ENCODE data around the gene TRIM16.
"Not testable (repeated sequence)": the region's sequence is repeated elsewhere in the genome, so short reads cannot be mapped to it uniquely, and the experiment has no call there.

TRIM16 gene

DNA sequence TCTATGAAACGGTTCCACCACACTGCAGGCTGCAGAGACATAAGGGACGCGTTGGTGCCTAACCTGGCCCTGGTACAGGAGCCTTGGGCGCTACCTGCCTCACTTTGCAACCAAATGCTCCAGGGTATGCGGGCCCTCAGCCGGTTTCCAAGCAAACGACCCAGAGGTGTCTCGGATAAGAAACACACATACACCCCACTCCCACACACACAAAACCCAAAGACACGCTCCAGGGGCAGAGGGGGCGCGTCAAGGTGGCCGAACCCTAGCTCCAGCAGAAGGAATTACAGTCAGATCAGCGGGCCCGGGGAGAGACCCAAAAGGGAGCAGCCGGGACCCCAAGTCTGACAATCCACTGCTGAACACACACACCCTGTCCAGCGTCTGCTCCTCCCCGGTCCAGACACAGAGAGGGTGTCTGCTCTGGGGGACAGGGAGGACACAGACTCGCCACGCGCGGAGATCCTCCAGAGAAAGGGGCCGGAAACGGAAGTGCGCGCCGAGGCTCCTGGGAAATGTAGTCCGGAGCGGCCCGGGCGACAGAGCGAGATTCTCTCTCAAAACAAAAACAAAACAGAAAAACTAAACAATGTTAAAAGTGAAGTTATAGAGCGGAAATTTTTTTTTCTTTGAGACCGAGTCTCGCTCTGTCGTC, at the start of gene TRIM16:
Gene TRIM16 (minus strand): TSS at position 488 of the 655 bp plus-strand sequence. CDS start 32,702 bp downstream, outside the sequence.
- H3K4me3 ChIP-seq (replicated peaks; ENCODE audit: low read depth, low read length) = peak within 1 kb of the TSS; percentile 64
- DNase-seq (ENCODE audit: low read depth) = peak; percentile 48

DNA sequence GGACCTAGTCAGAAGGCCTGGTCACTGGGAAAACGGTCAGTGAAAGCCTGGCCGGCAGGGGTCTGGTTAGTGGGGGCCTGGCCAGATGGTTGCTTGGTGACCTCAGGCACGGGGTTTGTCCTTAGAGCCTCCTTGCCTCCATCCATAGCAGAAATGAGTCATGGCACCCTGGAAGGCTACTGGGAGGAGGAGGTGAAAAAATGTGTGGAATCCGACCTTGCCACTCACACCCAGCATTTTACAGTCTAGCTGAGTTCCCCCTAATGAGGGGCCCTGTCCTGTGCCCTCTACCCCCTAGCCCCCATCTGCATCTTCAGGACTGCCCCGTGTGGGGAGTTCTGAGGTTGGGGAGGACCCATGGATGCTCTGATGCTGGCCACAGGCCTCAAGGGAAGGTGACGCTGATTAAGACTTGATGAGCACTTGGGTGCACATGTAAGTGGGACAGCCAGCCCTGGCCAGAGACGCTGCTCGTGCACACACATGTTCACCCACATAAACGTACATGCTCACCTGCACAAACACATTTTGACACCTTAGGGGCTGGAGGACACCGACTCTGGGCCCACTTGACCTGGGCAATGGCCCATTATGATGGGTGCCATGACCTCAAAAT, 49.2 kb upstream of the TRIM16 start:
- not testable (repeated sequence) for H3K4me3 ChIP-seq (replicated peaks; ENCODE audit: low read depth, low read length)

DNA sequence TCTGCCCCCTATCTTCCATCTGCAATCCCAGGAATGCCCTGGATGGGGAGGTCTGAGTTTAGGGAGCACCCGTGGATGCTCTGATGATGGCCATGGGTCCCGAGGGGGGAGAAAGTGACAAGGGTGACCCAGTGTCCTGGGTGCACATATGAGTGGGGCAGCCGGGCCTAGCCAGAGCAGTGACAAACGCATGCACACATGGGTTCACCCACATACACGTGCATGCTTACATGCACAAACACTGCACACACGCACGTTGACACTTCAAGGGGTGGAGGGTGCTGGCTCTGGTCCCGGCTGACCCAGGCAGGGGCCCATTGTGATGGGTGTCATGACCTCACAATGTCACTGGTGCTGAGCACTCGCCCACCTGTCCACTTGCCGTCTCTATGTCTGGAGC, 47.8 kb upstream of the TRIM16 start, which contains the start of gene TBC1D26:
Gene TBC1D26 (plus strand): TSS at position 384 of the 400 bp plus-strand sequence. CDS start 3,066 bp downstream, outside the sequence.
- not testable (repeated sequence) for DNase-seq (ENCODE audit: low read depth); H3K4me3 ChIP-seq (replicated peaks; ENCODE audit: low read depth, low read length)

More for the DNA sequence above, 49.2 kb upstream of the TRIM16 start:
- DNase-seq (ENCODE audit: low read depth) = not testable (repeated sequence)

DNA sequence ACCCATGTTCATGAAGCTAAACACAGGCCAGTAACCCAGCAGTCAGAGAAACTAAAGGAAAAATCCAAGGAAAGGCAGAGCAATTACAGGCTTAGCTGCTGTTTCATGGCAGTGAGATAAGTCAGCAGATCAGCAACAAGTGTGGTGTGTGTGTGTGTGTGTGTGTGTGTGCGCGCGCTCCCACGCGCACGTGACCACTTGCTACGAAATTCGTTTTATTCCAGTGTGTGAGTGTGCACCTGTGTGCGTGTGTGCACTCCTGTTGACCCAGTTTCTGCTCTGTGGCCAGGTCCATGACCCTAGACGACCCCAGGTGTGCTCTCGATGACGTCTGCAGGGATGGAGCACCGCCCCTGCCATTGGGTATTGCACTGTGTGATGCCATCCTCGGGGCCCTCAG, 46.4 kb upstream of the TRIM16 start:
- not testable (repeated sequence) for DNase-seq (ENCODE audit: low read depth); H3K4me3 ChIP-seq (replicated peaks; ENCODE audit: low read depth, low read length)

GRCh38 chr17:15716601-15717563, 32.8 kb upstream of the TRIM16 start:
- DNase-seq (ENCODE audit: low read depth); H3K4me3 ChIP-seq (replicated peaks; ENCODE audit: low read depth, low read length): not testable (repeated sequence)

DNA sequence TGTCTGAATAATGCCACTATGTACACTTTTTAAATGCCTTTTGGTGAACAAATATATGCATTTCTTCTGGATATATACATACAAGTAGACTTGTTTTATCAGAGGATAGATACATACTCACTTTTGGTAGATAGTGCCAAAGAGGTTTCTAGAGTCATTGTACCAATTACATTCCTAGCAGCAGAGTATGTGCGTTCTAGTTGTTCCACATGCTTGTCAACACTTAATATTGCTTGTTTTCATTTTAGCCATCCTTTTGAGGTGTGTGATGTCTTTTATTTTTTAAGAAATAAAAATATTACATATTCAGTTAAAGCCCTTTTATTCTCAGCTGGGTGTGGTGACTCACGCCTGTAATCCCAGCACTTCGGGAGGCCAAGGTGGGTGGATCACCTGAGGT, 24.8 kb upstream of the TRIM16 start:
- not testable (repeated sequence) for DNase-seq (ENCODE audit: low read depth); H3K4me3 ChIP-seq (replicated peaks; ENCODE audit: low read depth, low read length)

DNA sequence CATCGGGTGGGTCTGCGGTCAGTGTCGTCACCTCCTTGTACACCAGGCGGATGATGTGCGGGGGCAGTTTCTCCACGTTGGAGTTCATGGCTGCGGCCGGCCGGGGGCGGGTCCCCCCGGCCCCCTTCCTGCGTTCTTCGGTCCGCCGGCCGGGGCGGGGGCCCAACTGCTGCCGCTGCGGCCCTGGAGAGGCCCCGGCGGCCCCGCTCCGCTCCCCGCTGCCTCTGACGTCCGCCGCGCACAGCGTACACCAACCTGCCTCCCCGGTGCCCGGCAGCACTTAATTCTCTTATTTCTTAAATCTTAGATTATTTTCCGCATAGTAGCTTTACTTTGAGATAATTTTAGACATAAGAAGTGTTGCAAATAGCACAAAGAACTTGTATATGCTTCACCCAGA, 20.7 kb upstream of the TRIM16 start:
- DNase-seq (ENCODE audit: low read depth); H3K4me3 ChIP-seq (replicated peaks; ENCODE audit: low read depth, low read length): not testable (repeated sequence)

DNA sequence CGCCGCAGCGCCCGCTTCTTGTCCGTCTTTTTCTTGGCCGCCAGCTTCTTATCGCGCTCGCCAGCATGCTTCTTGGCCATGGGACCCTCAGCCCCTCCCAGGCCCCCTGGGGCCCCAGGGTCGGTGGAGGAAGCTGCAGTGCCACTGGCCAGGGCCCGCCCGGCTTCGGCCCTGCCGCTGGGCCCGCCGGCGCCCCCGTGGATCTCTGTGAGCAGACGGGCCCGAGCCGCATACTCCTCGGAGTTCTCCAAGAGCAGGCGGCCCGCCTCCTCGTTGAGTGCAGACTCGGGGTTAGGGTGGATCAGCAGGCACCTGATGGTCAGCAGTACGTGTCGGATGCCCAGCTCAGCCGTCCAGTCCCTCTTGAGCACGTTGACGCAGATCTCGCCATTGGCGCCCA, 20.1 kb upstream of the TRIM16 start:
- not testable (repeated sequence) for H3K4me3 ChIP-seq (replicated peaks; ENCODE audit: low read depth, low read length); DNase-seq (ENCODE audit: low read depth)

- DNase-seq (ENCODE audit: low read depth) = not testable (repeated sequence)
- peak overlapping the region; percentile 59 for H3K4me3 ChIP-seq (replicated peaks; ENCODE audit: low read depth, low read length)
Measured at GRCh38 chr17:15699937-15700336, 15.8 kb upstream of the TRIM16 start.

- peak within 1 kb of the TSS; percentile 59 for H3K4me3 ChIP-seq (replicated peaks; ENCODE audit: low read depth, low read length)
Measured at GRCh38 chr17:15699413-15699924, 15.4 kb upstream of the TRIM16 start, which contains the start of gene ZNF286A. ZNF286A (plus strand) TSS chr17:15699752; CDS start chr17:15700330, 578 bp downstream.

DNA sequence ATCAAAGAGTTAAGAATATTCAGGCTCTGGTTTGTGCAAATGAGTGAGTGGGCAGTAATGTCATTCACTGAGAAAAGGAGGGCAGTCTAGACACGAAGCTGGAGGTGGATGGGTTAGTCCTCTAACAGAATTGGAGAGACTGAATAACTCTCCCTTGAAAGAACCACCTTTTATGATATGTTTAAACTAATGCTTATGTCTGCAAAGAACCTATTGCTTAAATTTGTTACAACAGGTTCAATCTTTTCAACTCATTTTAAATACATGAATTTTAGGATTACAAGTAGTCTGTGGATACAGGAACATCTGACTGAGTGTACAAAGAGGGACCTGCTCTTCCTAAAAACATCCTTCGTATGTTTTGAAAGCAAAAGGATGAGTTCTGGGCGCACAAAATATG, 14.9 kb upstream of the TRIM16 start:
- peak; percentile 7 for DNase-seq (ENCODE audit: low read depth)
- peak overlapping the region; percentile 59 for H3K4me3 ChIP-seq (replicated peaks; ENCODE audit: low read depth, low read length)

More at GRCh38 chr17:15699413-15699924, 15.4 kb upstream of the TRIM16 start, which contains the start of gene ZNF286A:
- peak; percentile 100 for DNase-seq (ENCODE audit: low read depth)

DNA sequence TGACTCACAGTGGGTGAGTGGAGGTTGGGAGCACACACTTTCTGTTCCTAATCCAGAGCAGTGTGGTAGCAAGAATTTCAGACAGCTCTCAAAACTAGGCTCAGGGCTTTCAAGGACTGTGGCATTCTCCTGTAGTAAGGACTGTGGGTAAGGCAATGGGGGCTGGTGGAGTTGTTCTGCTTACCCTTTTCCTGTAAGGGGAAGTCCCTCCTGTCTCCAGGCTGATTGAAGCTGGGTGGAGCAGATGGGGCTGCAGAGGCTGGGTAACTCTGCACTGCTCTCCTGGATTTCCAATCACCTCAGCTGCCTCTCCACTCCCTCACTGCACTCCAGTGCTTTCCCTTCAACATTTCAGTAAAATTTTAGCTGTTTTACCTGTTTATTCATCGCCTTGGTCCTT, 3.4 kb upstream of the TRIM16 start:
- DNase-seq (ENCODE audit: low read depth) = not testable (repeated sequence)

GRCh38 chr17:15683135-15683534, 976 bp downstream of the TRIM16 start:
- not testable (repeated sequence) for DNase-seq (ENCODE audit: low read depth)
- peak overlapping the region; percentile 64 for H3K4me3 ChIP-seq (replicated peaks; ENCODE audit: low read depth, low read length)

More for the DNA sequence above, 3.4 kb upstream of the TRIM16 start:
- H3K4me3 ChIP-seq (replicated peaks; ENCODE audit: low read depth, low read length) = not testable (repeated sequence)

- not testable (repeated sequence) for H3K4me3 ChIP-seq (replicated peaks; ENCODE audit: low read depth, low read length); DNase-seq (ENCODE audit: low read depth)
Measured at GRCh38 chr17:15675991-15676390, 8.1 kb downstream of the TRIM16 start.

DNA sequence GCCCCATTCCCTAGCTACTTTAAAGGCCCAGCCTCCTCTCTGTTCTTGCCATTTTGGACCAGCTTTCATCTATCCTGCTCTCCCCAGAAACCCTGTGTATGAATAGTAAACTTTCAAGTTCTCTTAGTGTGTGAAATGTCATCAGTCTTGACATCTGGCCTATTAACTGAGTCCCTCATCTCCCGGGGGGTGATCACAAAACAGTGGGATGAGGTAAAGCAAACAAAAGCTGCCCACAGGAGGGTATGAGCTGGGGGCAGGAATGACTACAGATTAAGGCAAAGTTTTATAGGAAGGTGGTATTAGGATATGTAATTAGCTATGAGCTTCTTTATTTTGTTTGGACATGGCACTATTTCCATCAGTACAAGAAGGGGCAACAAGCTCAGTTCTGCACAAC, 9.5 kb downstream of the TRIM16 start:
- not testable (repeated sequence) for DNase-seq (ENCODE audit: low read depth); H3K4me3 ChIP-seq (replicated peaks; ENCODE audit: low read depth, low read length)

GRCh38 chr17:15669526-15669925, 14.6 kb downstream of the TRIM16 start:
- DNase-seq (ENCODE audit: low read depth); H3K4me3 ChIP-seq (replicated peaks; ENCODE audit: low read depth, low read length): not testable (repeated sequence)
